ENCODE measurements around the gene METTL21C. TPM values are rescaled to one million over a fixed set of nuclear protein-coding genes. Genes with fewer than 3 reads are reported as not detected.

METTL21C gene
- total RNA-seq, 6 experiments from 2014 or later: not detected

DNA sequence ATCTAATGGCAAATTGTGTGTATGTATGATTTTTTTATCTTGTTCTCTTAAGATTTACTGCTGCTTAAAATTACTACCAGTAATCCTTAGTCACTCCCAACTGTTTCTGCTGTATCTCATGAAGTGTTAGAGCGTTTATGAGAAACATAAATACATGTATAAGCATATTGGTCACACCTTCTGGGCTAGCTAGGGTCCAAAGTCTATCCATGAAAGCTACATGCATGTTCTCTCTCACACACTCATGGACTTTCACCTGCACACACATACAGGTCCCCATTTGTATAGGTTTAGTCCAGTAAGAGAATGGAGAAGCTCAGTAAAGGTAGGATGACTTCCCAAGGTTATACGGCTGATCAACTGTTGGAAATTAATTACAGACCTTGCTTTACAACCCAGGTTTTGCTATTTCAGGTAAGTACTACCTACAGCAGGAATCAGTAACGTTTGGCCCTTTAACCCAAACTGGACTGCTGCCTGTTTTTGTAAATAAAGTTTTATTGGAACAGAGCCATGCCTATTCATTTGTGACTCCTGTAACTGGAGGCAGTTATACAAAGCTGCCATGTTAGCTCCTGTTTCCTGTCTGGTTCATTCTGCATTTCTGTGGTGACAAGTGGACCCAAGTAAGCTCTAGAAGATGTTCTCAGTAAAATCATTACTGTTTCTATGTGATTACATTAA is 15.3 kb downstream of the METTL21C start:
- Mint-ChIP-seq H3K4me1 (ENCODE audit: low read depth) (peaks cover 12% of the 10 kb centered on the region), H3K36me3 (ENCODE audit: low read depth) (peaks cover 46% of the 10 kb centered on the region), H3K9me3 (peaks cover 9% of the 10 kb centered on the region), H3K27me3 (ENCODE audit: insufficient read depth) (peaks cover 2% of the 10 kb centered on the region), H3K27ac (no peak overlapping the region), H3K4me3 (no peak overlapping the region)
- TF ChIP-seq, protein P1, sequence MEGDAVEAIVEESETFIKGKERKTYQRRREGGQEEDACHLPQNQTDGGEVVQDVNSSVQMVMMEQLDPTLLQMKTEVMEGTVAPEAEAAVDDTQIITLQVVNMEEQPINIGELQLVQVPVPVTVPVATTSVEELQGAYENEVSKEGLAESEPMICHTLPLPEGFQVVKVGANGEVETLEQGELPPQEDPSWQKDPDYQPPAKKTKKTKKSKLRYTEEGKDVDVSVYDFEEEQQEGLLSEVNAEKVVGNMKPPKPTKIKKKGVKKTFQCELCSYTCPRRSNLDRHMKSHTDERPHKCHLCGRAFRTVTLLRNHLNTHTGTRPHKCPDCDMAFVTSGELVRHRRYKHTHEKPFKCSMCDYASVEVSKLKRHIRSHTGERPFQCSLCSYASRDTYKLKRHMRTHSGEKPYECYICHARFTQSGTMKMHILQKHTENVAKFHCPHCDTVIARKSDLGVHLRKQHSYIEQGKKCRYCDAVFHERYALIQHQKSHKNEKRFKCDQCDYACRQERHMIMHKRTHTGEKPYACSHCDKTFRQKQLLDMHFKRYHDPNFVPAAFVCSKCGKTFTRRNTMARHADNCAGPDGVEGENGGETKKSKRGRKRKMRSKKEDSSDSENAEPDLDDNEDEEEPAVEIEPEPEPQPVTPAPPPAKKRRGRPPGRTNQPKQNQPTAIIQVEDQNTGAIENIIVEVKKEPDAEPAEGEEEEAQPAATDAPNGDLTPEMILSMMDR (IDR thresholded peaks at IDR 0.05): no peak
- DNase-seq: no peak

- H3K27me3 Mint-ChIP-seq (ENCODE audit: insufficient read depth): peaks cover 2% of the 10 kb centered on the region
- H3K9me3 Mint-ChIP-seq: peaks cover 9% of the 10 kb centered on the region
These were observed 16.3 kb downstream of the METTL21C start for GRCh38 chr13:102678339-102679107.

DNA sequence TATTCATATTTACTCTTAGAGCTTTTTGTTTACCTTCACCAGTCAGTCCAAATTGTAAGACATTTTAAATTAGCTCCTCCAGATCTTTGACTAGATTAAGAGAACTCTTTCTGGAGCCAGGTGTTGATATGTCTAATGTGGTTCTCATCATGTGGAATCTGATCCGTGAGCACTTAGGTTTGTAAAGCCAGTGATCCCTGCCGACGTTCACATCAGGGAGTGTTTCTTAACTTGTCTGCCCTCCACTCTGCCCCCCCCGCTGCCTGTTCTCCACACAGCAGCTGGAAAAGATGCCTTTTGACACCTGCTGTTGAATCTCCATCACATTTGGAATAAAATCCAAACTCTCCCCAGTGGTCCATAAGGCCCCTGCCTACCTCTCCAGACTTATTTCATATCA is 17.7 kb downstream of the METTL21C start:
- no peak overlapping the region for H3K27ac Mint-ChIP-seq
- H3K27me3 Mint-ChIP-seq (ENCODE audit: insufficient read depth): peaks cover 2% of the 10 kb centered on the region
- H3K4me3 Mint-ChIP-seq: no peak overlapping the region
- peaks cover 46% of the 10 kb centered on the region for H3K36me3 Mint-ChIP-seq (ENCODE audit: low read depth)
- TF ChIP-seq, protein P1 (IDR thresholded peaks at IDR 0.05): no peak
- peaks cover 12% of the 10 kb centered on the region for H3K4me1 Mint-ChIP-seq (ENCODE audit: low read depth)
- no peak for DNase-seq
- peaks cover 9% of the 10 kb centered on the region for H3K9me3 Mint-ChIP-seq

More at GRCh38 chr13:102678339-102679107, 16.3 kb downstream of the METTL21C start:
- H3K27ac Mint-ChIP-seq: no peak overlapping the region
- peaks cover 46% of the 10 kb centered on the region for H3K36me3 Mint-ChIP-seq (ENCODE audit: low read depth)
- TF ChIP-seq, protein P1 (IDR thresholded peaks at IDR 0.05): no peak
- DNase-seq: no peak
- H3K4me3 Mint-ChIP-seq: no peak overlapping the region
- peaks cover 12% of the 10 kb centered on the region for H3K4me1 Mint-ChIP-seq (ENCODE audit: low read depth)

DNA sequence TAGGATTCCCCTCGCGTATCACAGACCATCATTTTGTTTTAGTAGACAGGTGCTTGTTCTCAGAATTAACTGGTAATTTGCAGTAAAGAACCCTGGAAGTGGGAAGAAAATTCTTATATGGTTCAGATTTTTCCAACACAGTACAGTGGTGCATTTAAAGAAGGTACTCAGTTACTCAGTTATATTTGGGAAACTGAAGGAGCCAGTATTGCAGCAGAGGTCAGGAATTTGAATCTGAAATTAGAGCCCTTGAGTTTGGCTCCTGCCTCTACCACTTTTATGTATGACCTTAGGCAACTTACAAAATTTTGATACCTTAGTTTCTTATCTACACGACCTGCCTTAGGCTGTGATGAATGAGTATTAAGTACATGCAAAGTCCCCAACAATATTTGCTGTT is 19.7 kb downstream of the METTL21C start:
- H3K36me3 Mint-ChIP-seq (ENCODE audit: low read depth): peaks cover 42% of the 10 kb centered on the region
- TF ChIP-seq, protein P1 (IDR thresholded peaks at IDR 0.05): no peak
- H3K9me3 Mint-ChIP-seq: no peaks in the 10 kb centered on the region
- H3K4me1 Mint-ChIP-seq (ENCODE audit: low read depth): no peaks in the 10 kb centered on the region
- H3K27ac Mint-ChIP-seq: no peak overlapping the region
- H3K27me3 Mint-ChIP-seq (ENCODE audit: insufficient read depth): peaks cover 2% of the 10 kb centered on the region
- no peak overlapping the region for H3K4me3 Mint-ChIP-seq
- no peak for DNase-seq

- H3K27ac Mint-ChIP-seq: no peak overlapping the region
- peaks cover 38% of the 10 kb centered on the region for H3K36me3 Mint-ChIP-seq (ENCODE audit: low read depth)
- H3K9me3 Mint-ChIP-seq: no peaks in the 10 kb centered on the region
- no peak for DNase-seq
- TF ChIP-seq, protein P1 (IDR thresholded peaks at IDR 0.05): no peak
- H3K4me1 Mint-ChIP-seq (ENCODE audit: low read depth): no peaks in the 10 kb centered on the region
- H3K27me3 Mint-ChIP-seq (ENCODE audit: insufficient read depth): no peaks in the 10 kb centered on the region
- H3K4me3 Mint-ChIP-seq: no peak overlapping the region
These were observed 24.7 kb downstream of the METTL21C start for GRCh38 chr13:102670130-102670529.
